ENCODE measurements around the gene MS4A6E.
"Not testable (repeated sequence)": the region's sequence is repeated elsewhere in the genome, so short reads cannot be mapped to it uniquely, and the experiment has no call there.

The MS4A6E gene, protein sequence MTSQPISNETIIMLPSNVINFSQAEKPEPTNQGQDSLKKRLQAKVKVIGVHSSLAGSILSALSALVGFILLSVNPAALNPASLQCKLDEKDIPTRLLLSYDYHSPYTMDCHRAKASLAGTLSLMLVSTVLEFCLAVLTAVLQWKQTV

DNA sequence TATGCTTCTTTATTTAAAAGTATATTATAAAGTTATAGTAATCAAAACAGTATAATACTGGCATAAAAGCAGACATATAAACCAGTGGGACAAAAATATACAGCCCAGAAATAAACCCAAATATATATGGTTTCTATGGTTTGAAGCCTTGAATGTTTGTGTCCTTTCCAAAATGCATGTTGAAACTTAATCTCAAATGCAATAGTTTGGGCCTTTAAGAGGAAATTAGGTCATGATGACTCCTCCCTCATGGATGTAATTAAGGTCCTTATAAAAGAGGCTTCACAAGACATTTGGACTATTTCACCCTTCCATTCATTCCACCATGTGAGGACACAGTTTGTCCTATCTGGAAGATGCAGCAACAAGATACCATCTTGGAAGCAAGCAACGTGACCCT is at the start of gene MS4A6E:
Gene MS4A6E, plus strand, starts transcription at position 301 of the 400 bp plus-strand sequence. CDS start 7,641 bp downstream, outside the sequence.
- DNase-seq: no peak

DNA sequence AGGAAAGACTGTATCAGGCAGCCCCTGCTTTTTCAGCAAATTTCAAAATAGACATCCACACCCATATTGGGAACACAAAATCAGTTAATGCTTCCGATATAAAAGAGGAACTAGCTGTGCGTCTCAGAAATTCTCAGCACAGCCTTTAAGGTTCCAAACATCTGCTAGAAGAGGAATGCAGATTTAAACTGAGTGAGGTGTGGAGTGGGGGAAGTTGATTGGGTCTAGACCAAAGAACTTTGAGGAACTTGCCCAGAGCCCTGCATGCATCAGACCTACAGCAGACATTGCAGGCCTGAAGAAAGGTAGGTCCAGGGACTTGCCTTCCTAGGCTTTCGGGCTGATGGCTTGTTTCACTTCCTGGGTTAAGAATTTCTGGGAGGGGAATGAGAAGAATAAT is 46.6 kb upstream of the MS4A6E start, which contains the start of gene MS4A4A:
Gene MS4A4A, plus strand, starts transcription at position 255 of the 400 bp plus-strand sequence. Its CDS starts 10 bp downstream, at position 265.
- DNase-seq: peak; percentile 77

DNA sequence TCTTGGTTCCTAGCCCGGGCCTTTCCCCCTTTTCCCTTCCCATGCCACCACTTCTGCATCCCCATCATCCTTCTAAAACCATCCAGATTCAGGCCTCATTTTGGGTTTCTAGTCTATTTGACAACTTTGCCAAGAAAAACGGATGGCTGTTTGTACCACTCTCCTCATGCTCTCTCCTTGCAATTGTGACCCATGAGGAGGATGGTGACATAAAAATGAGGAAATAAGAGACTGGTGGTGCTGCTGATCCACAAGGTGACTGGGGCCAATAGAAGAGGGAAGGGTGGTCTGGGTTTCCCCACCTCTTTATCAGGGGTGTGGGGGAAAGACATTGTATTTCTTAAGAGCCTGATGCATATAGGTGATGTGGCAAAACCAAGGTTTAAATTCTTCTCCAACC is 45.6 kb upstream of the MS4A6E start:
- DNase-seq: no peak

DNA sequence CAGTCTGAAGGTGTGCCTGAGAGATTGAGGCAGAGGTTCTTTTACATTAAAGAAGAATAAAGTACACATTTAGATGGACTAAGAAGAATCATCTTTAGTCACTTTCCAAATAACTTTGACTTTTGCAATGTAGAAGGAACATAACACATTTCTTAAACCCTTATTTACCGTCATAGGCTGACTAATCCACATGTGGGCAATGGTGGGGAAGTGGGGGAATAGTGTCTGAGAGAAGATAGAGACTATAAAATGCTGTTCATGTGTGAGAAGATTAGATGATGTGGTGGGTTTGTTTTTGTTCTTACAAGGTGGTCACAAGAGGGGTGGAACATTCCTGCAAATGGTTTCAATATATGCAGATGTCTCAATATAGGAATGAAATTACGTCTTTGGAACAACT is 44.8 kb upstream of the MS4A6E start:
- no peak for DNase-seq

DNA sequence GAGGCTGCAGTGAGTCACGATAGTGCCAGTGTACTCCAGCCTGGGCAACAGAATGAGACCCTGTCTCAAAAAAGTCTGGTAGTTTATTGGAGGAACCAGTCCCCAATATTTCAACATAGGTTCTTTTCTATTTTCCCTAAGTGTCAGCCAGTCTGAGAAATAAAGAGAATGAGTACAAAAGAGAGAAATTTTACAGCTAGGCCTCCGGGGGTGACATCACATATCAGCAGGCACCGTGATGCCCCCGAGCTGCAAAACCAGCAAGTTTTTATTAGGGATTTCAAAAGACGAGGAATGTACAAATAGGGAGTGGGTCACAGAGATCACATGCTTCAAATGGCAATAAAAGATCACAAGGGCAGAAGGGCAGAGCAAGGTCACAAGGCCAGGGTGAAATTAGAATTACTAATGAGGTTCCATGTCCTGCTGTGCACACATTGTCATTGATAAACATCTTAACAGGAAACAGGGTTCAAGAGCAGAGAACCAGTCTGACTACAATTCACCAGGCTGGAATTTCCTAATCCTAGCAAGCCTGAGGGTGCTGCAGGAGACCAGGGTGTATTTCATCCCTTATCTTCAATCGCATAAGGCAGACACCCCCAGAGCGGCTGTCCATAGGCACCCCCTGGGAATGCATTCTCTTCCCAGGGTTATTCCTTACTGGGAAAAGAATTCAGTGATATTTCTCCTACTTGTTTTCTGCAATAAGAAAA is 41.5 kb upstream of the MS4A6E start:
- not testable (repeated sequence) for DNase-seq

DNA sequence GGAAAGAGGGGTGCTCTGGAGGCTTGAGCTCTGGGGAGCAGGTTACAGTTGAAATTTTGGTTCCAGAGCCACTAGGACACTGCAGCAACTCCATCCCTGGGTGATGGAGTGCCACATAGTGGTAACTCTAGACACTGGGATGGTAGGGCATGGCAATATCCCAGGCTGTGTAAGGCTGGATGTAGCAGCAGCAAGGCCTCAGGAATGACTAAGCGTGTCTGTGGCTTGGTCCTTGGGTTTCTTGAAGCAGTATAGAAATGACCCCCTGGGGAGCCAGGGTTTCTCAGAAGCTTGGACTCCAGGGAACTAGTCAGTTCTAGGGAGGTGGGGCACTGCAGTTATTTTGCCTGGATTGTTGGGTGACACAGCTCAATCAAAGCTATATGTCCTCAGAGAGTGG is 38.5 kb upstream of the MS4A6E start:
- no peak for DNase-seq

DNA sequence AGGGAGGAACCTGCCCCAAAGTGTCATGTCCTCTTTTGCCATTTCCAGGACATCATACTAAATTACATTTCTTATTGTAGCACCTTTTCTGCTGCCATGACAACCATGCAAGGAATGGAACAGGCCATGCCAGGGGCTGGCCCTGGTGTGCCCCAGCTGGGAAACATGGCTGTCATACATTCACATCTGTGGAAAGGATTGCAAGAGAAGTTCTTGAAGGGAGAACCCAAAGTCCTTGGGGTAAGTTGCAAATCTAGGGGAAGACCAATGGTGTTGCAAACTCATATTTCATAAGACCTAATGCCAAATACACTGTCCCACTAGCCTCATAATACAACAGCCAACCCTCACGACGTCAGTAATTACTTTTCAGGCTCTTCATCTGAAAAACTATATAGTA is 34.9 kb upstream of the MS4A6E start:
- DNase-seq: no peak

DNA sequence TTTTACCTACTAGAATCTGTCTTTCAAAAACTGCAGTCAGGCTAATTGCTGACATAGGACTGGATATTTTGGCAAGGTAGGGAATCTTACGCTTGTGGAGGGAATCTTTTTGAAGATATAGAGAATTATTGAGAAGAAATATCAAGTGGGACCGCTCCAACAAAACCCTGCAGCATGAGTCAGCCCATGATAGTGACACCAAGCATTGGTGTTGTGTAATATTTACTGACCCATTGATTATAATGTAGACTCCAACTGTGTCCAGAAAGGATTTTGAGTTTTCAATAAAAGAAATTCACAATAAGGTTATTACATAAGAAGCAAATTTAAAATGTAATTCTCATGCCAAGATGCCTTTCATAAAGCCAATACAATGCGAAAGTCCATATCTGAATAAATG is 25.9 kb upstream of the MS4A6E start:
- no peak for DNase-seq

DNA sequence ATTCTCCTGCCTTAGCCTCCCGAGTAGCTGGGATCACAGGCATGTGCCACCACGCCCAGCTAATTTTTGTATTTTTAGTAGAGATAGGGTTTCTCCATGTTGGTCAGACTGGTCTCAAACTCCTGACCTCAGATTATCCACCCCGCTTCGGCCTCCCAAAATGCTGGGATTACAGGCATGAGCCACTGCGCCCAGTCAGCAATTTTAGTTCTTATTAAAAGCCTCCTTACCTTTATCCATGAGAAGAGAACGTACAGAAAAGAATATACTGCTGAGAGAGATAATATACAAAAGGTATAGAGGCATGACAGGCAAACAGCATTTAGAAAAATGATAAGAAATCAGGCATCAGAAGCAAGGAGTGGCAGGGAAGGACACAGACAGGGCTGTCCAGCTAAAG is 25.2 kb upstream of the MS4A6E start:
- DNase-seq: not testable (repeated sequence)

DNA sequence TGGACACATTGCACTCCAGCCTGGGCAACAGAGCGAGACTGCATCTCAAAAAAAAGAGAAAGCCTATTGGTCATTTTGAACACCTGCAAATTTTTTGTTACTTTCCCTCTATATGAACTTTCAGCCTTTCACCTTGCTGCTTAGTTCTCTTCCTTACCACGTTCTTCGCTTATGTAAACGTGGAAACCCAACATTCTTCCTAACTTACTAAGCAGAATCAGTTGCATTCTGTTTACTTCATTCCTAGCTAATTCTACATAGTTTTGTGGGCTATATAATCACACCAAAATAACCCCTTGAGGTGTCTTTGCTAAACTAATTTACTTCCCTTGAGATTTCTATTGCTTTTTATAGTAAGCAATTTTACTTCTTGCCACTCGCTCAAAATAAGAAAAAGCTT is 23.4 kb upstream of the MS4A6E start:
- no peak for DNase-seq

DNA sequence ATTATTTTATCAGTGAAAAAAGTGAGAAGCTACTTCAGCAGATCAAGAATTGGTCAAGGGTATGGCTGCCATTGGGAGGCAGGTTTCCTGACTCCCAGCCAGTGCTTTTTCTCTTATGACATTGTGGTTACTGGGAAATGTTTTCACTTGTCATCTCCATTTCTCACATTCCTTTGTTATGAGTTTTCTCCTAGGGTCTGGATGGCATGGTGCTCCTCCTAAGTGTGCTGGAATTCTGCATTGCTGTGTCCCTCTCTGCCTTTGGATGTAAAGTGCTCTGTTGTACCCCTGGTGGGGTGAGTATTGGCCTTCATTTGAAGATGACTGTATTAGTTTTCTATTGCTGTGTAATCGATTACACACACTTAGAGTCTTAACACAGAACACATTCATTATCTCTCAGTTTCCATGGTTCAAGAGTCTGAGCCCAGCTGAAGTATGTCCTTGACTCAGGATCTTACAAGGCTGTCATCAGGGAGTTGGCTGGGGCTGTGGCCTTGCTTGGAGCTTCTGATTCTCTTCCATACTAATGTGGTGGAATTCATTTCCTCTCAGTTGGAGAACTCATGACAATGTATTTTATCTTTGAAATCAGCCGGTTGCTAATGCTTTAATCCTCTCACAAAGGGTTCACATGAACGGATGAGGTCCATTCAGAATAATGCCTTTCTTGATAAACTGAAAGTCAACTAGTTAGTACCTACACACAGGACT is 21.0 kb upstream of the MS4A6E start:
- DNase-seq: no peak

DNA sequence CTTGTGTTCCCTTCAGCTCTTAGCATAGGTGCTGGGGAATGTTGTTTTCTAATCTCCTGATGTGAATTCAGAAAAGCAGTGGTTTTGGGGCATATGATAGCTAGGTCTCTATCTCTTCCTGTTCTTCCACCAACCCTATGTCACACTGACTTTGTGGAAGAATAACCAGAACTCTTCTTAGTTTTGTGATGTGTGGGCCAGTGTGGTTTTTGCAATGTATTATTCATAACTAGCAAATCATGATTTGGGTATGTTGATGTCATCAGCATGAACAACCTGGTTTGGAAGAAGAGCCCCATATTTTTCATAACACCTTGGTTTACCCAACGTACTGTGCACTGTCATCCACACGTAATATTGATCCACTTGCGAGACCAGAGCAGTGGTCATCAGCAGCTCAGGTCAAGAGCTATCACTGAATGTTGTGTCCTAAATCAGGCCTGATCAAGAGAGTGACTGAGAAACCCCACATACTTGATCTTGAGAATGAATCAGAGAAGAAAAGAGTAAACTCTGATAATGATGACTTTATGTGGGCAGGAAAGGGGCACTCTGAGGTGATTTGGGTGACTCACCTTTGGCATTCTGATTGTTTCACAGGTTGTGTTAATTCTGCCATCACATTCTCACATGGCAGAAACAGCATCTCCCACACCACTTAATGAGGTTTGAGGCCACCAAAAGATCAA is 19.4 kb upstream of the MS4A6E start:
- no peak for DNase-seq

DNA sequence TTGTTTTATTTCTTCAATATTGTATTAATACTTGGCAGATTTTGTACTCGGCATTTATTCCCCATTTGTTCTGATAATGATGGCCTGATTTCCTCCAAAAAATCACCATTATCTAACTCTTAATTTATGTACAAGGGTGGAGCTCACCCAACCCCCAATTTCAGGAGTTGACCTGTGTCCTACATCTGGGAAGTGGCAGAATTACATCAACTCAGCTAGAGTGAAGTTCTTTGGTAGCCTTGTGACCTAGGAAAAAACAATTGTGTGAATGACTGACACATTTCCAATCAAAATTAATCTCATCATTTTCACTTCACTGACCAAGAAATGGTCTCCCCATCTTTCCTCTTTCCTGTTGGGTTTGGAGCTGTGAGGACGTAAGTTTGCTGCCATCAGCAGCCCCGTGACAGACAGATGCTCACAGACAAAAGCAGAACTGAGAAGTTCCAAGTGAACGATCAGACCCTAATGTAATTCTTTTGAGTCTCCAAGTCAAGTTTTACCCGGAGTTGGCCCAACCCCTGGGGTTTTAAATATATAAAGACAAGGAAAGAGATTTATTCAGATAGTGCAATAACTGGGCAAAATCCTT is 16.6 kb upstream of the MS4A6E start:
- DNase-seq: no peak

DNA sequence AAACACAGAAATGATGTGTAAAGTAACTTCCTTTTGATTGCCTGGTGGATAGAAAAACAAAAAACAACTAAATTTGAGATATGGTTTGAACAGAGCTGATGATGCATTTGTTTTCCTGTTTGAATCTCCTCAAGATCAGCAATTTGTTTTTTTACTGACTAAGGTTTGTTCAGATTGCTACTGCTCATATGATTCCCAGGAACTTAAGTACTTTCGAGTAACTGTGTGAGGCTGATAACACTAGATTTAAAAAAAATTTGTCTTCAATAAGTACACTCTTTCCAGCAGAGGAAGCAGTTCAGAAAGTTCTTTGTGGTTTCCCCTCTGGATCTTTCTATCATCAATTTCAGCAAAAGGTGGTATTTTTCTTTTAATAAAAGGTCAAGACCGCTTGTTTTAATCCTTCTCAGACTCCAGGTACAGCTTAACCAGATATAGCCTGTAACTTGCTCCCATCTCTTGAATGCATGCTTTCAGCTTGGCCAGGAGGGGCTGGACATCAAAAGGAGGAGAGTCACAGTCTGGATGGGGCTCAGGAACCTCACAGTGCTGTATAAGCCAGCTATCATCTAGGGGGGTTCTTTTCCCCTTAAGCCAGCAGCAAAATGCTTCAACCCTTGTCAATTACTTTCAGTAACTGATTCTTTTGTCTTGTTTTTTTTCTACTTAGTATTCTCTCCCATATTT is 12.3 kb upstream of the MS4A6E start:
- no peak for DNase-seq

DNA sequence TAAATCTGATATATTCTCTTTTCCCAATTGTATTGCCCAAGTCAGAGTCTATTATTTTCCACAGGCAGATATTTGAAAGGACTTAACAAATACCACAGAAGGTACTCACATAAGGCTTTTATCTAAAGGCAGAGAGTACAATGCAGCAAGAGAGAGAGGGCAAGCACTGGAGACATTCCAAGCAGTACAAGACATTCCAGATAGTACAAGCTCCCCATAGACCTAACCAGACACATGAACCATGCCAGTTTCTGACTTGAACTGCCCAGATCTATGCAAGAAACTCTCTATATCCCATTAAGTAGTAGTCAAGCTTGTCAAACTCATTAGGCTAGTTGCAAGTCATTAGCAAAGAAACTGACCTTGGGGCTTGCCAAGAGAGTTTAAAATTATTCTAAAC is 11.2 kb upstream of the MS4A6E start:
- no peak for DNase-seq

DNA sequence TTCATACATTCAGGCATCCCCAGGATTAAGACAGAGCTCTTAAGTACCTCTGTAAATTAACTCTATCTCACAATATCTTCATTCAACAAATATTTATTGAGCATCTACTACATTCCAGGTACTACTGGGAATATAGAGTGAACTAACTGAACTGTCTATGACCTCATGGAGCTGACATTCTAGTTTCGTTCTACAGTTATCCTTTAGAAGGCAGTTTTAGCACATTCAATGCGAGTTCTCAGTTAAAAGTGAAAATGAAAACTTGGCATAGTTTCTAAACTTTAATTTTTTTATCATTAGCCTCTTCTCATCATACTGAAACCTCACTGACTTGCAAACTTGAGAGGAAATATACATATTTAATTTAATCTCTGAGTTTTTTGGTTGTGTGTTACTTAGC is 10.7 kb upstream of the MS4A6E start:
- DNase-seq: no peak

DNA sequence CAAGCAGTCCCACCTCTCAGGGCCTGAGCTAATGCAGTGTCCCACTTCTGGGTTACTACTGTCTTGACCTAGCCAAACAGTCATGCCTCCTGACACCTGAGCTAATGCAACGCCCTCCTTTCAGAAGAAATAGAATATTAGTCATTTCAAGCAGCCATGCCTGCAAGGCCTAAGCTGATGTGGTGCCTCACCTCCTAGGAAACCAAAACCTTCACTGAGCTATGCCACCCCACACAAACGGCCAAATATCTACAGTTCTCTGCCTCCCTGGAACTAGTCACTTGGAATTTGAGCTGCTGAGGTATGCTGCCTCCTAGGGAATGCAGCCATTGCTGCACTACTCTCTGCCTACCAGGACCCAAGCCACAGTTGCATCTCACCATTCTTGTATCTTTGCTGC is 8.3 kb upstream of the MS4A6E start:
- DNase-seq: no peak

DNA sequence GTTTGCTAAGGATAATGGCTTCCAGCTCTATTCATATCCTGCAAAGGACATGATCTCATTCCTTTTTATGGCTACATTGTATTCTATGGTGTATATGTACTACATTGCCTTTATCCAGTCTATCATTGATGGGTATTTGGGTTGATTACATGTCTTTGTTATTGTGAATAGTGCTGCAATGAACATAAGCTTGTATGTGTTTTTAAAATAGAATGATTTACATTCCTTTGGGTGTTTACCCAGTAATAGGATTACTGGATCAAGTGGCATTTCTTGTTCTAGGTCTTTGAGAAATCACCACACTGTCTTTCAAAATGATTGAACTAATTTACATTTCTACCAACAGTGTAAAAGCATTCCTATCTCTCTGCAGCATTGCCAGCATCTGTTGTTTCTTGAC is 6.0 kb upstream of the MS4A6E start:
- no peak for DNase-seq

DNA sequence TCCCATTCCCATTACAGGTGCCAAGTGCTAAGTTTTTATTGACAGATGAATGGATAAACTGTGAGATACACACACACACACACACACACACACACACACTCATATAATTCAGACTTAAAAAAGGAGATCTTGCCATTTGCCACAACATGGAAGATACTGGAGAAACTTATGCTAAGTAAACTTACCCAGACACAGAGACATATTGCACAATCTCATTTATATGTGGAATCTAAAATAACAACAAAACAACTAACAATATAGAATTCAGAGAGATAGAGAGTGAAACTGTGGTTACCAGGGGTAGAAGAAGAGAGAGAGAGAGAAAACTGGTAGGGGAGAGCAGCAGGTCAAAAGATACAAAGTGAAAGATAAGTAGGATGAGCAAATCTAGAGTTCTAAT is 1.4 kb downstream of the MS4A6E start:
- no peak for DNase-seq

DNA sequence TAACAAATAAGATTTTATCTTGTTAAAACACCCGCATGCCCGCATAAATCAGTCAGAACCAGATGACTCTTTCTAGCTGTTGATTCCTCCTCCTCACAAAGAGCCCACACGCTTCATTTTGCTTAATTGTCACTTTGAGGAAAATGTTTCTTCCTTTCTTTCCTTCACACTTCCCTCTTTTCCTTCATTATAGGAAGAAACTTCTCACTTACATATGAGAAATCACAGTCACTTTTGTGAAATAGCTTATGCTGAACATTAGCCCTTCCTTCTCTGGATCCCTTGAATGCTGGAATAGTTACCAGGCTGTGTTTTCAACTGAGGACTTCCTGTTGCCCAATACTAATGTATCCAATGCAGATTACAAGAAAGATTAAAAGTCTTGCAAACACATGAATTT is 5.8 kb downstream of the MS4A6E start:
- DNase-seq: no peak

DNA sequence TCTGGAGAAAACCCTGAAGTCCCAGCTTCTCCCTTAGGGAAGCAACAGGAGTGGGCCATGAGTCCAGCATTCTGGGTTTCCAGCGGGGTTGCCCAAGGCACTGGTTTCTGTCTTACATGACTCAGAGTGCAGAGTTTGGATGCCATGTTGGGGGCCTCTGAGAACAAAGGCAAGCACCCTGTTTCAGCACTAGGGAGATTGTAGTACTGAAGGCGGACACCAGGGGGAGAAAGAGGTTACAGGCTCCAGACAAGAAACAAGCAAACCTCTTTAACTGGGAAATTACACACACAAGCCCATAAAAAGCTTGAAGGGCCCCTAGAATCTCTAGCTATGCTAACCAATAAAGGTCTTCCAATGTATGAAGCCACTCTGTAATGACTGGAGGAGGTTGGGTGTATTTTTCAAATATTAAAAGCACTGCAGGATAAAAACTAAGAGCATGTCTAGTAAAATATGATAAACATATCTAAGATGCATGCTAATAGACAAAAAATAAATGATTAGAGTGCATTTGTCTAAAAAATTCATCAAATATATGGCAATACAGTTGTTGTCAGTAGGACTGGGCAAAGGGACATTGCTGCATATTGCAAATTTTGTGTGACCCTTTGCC is 7.1 kb downstream of the MS4A6E start:
- DNase-seq: peak; percentile 70

DNA sequence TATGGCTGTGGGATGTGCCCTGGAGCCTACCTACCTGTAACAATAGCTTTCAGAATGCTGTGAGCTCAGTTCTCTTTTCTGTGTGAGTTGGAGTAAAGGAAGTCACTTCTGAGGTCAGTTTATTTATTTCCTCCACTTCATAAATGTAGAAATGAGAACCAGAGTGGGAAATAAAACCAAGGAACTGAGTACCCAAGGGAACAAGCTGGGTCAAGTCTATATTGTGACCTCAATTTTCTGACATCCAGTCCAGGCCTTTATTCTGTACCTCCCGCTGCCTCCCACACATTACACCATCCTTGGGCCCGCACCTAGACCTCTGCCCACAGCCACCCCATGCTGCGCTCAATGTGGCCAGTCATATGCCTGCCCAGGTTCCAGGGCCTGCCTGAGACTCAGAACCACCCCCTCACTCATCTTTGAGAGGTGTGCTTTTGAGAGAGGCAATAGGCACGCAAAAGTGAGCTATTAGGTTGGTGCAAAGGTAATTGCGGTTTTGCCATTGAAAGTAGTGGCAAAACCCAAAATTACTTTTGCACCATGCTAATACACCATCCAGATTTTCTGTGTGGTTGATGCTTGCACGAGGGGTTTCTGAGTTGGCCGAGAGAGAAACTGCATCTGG is 9.8 kb downstream of the MS4A6E start:
- DNase-seq: peak; percentile 20

Measured in KG1 (cell line).